ENCODE measurements around the gene CRABP2.

CRABP2 gene

DNA sequence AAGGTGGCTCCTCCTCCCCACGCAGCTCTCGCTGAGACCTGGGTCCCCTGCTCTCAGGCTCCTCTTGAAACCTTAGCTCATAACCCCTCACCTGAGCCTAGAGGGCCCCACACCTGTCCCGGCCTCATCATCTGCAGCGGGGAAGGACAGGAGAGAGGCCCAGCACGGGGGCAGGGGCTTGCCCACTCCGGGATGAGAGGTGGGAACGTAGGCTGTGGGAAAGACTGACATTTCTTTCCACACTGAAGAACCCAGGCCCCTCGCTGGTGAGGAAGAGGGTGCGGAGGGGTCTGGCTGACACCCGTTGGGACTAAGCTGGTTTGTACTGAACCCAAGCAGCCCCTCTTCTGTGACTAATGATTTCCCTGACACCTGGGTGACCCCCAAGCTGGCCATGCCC lies 14.2 kb downstream of the CRABP2 start:
- DNase-seq (ENCODE audit: low read depth in 2 of 2), result no peak

DNA sequence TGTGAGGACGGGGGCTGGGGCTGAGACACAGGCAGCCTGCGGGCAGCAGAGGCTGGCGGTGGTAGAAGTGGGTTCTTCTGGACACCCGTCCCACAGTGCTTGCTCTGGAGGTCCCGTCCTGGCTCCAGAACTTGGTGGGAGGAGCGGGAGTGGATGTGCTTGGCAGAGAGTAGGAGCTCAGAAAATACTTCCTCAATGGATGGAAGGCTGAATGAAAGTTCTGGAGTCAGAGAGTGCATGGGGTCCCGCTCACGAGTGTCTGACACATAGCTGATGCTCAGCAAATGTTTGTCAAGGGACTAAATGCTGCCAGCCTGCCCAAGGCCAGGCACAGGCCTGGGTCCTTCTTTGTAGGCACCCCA lies 14.7 kb downstream of the CRABP2 start:
- no peak for DNase-seq (ENCODE audit: low read depth in 2 of 2)

DNA sequence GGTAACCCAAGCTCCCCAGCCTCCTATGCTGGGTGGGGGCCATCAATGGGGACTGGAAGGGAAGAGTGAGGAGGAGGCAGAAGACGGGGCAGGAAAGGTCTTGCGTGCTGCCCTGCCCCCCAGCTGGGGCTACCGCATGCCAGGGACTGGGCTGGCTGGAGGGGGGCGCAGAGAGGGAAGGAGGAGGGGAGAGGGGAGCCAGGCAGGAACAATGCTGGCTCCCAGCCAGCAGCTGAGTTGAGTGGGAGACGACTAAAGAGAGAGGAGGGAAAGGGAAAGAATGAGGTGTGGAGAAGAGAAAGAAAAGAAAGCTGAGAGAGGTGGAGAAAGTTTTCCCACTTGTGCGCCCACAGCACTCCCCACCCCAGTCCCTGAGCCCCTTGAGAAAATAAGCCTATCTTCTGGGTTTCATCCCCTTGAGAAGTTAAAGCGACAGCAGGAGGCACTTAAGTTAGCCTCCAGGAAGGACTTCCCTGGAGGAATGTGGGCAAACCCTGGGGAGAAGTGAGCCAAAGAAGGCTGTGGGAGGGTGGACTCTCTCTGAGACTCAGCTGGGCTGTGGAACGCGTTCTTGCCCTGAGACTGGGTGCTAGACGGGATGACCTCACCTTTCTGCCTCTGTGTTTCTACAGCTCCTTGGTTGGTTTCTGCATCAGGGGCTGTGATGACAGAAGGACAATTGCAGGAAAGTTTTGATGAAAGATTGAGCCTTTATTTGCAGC lies 15.3 kb downstream of the CRABP2 start:
- DNase-seq (ENCODE audit: low read depth in 2 of 2), result no peak

DNA sequence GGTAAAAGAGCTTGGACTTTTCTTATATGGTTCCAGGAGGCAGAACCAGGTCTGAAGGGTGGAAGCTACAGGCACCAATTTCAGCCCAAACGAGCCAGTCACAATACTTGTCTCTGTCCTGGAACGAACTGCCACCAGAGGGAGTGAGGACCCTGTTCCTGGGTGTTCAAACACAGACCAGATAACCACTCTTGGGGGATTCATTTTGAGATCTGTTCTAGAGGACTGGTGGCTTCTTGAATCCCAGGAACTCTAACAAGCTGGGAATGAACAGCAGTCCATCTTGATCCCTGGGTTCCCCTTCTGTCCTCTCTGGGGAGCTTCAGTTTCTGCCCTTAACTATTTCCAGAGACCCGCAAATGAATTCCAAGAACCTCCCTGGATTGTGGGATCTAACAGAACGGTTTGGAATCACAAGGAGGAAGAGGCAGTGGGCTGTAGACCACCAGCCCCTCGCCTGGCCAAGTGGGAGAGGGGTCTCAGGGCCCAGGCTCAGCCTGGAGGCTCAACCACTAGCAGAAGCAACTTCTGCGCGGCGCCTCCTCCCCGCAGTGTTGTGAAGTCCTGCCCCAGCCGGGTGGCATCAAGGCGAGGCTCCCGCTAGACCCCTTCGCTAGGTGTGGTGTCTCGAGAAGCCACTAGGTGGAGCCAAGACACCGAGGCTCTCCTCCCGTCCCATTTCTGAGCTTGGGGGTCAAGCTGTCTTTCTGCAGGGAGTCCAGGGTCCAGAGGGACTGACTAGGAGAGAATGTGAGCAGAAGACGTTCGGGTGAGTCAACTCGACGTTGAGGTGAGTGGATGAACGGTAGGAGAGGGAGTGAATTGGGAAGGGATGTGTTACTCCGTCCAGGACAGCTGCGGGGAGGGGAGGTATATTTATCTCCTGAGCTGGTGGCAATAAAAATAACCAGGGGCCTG lies 16.1 kb downstream of the CRABP2 start:
- peak; percentile 62 to 70 for DNase-seq (ENCODE audit: low read depth in 2 of 2)

DNA sequence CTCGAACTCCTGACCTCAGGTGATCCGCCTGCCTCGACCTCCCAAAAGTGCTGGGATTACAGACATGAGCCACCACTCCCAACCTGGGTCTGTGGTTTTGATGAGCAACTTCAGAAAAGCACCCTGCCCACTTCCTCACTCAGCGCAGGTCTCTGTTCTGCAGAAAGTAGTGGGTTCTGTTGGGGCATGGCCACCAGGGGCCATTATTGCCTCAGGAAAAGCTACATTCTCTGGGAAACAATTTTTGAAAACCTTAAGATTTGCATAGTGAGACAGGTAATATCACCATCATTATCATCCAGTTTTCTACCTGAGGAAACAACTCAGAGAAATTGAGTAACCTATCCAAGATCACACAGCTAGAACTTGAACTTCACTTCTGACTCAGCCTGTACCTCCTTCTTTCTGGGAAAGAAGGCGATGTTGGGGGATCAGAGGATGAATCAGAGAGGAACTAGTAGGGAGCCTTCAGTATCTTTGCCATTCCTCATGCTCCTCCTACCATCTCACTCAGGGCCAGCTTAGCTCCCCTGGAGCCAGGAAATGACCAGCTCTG lies 21.1 kb downstream of the CRABP2 start:
- DNase-seq (ENCODE audit: low read depth in 2 of 2), result no peak

DNA sequence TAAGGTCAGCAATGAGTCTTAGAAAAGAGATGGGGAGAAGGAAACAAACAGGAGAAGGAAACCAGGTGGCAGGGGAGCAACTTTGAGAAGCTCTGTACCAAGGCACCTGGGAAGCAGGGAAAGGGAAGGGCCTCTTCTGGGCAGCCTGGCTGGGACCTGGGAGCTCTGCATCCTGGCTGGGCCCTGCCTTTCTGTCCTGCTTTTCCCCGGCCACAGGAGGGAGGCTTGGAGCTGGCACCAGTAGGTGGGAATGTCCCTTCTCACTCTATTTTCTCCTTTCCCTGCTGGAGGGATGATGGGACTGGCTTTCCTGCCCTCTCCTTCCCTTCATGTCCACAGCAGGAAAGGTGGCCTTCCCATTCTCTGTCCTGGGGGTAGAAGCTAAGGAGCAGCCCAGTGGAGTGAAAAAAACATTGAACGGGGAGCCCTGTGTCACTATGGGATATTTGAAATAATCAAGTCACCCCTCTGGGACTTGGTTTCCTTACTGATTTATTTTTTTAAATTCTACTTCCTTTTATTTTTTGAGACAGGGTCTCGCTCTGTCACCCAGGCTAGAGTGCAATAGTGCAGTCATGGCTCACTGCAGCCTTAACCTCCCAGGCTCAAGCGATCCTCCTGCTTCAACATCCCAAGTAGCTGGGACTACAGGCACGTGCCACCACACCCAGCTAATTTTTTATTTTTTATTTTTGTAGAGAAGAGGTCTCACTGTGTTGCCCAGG lies 23.1 kb downstream of the CRABP2 start:
- no peak for DNase-seq (ENCODE audit: low read depth in 2 of 2)

DNA sequence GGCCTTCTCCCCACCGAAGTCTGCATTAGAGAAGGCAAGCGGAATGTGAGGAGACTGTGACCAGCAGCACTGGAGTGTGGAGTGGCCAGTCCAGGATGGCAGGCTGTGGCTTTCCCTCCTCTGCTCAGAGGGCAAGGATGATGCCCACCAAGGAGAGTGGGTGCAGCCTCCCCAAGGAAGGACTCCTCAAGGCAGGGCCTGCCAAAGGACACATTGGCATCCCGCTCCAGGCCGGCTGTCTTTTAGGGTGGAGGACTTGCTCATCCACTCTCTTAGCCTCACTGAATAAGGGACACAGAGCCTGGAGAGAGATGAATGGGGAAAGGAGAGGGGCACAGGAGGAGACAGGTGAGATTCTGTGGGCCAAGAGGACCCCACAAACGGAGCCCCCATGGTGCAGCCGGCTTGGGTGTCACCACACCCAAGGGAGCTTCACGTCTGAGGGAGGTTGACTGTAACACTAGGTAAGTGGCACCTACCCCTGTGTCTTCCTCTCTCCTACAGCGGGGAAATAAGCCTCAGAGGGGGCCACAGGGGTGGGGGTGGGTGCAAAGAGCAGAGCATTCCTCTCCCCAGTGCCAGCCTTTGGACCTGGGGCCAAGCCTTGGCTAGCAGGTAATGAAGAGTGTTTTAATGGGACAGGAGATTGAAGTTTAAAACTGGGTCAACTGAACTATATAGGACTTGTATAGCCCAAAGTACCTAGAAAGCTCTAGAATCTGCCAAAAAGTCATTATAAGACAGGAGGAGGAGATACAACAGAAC lies 24.0 kb downstream of the CRABP2 start:
- no peak for DNase-seq (ENCODE audit: low read depth in 2 of 2)

DNA sequence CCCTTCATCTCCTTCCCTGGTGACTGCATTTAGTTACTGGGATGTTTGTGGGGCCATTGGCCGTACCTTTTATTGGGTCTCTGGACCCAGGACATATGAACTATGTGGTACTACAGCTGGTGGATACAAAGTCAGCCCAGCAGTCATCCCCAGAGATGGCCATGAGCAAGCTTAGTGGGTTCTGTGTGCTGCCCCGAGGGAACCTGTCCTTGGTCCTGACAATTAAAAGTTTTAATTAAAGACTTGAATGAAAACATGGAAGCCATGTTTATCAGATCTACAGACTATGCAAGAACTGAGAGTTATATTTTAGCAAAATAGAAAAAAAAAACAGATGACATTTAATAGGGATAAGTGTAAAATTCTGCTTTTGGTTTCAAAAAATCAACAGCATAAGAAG lies 25.3 kb downstream of the CRABP2 start:
- no peak for DNase-seq (ENCODE audit: low read depth in 2 of 2)

DNA sequence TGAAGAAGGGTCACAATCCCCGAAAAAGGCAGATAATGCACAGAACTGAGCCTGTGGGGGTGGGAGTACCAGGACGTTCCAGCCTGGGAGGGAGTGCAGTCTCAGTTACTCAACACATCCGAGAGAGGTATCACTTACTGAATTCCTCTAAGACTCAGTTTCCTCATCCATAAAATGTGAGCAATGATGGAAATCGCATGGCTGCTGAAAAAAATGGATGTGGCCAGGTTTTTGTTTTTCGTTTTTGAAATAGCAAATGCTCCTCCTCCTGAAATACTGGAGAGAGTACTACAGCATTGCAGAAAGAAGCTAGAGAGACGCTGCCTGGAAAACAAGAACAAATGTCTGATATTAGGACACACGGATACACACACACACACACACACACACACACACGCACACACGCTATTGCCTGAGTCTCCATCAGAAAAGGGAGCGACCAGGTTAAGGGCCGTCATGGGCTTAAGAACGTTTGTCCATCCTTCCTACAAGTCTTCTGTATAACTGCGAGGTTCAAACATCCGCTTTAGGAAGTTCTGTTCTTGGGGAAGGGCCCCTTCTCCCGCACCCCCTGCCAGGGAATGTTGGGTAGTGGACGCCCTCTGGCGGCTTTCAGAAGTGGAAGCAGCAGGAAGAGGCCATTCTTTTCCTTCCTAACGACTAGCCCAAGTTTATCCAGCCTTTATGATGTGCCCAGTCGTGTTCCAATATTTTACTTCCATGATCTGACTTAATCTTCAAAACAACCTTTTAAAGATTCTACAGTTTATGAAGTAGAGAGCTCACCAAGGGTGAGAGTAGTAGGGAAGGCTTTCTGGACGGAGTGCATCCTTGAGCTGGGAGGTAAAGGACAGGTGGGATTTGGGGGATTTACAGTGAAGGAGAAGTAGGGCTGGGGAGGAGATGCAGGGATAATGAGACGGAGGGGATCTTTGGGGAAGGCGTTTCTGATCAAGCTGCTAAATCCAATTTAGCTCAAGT lies 27.5 kb downstream of the CRABP2 start:
- DNase-seq (ENCODE audit: low read depth in 2 of 2), result peak in 1 of 2 experiments; percentile 62

DNA sequence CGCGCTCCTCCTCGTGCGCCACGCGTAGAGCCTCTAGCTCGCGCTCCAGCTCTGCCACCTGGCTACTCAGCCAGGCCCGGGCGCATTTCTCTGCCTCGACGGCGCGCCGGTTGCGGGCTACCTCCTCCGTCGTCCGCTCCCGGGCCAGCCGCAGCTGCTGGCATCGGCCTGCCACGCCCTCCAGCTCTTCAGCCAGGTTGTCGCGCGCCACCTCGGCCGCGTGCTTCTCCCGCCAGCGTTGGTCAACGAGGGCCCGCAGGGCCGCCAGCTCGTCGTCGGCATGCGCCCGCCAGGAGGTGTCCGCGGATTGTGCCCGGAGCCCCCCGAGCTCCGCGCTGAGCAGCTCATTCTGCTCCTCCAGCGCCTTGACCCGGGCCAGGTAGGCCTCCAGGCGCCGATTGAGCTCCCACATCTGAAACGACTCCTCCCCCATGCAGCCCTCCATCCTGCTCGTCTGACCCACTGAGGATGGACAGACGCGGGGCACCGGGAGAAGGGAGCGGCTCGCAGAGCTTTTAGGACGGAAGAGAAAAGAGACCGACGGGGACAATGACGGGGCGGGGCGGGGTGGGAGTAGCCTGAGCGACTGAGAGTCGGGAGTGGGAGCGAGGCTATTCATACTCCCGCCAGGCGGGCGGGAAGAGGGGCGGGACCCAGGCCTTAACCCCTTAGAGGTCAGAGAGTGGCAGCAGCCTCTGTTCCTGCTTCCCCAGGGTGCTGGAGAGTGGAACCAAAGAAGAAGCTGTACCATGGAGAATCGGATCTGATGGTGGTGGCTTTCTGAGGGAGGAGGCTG lies 28.4 kb downstream of the CRABP2 start, which contains the start of gene NES:
Gene NES, minus strand, starts transcription at position 588 of the 796 bp plus-strand sequence. Its CDS starts 143 bp downstream, at position 445.
- no peak for DNase-seq (ENCODE audit: low read depth in 2 of 2)

DNA sequence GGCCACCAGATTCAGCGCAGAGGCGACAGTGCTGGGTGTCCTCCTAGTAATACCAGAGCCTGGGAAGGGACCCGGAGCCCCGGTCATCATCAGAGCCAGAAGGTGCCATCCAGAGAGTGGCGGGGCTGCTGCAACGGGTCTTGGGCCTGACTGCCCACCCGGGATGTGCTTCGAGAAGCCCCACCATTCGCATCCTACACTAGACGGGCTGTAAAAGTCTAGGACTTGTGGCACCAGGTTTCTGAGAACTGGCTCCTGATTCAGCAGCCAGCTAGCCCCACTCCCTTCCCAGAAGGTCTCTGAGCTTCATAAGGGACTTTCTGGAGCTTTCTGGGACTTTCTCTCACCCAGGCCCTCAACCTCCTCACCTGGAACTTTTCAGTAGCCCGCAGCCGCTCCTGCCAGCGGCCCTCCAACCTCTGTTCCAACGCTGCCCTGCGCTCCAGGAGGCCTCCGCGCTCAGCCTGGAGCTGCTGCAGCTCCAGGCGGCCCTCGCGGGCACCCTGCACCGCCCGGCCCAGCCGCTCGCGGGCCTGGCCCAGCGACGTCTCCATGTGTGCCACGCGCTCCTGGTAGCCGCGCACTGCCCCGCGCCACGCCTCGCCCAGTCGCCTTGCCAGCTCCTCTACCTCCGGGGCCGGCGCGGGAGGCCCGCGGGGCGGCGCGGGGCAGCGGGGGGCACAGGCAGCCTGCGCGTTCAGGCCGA lies 29.1 kb downstream of the CRABP2 start:
- no peak for DNase-seq (ENCODE audit: low read depth in 2 of 2)

DNA sequence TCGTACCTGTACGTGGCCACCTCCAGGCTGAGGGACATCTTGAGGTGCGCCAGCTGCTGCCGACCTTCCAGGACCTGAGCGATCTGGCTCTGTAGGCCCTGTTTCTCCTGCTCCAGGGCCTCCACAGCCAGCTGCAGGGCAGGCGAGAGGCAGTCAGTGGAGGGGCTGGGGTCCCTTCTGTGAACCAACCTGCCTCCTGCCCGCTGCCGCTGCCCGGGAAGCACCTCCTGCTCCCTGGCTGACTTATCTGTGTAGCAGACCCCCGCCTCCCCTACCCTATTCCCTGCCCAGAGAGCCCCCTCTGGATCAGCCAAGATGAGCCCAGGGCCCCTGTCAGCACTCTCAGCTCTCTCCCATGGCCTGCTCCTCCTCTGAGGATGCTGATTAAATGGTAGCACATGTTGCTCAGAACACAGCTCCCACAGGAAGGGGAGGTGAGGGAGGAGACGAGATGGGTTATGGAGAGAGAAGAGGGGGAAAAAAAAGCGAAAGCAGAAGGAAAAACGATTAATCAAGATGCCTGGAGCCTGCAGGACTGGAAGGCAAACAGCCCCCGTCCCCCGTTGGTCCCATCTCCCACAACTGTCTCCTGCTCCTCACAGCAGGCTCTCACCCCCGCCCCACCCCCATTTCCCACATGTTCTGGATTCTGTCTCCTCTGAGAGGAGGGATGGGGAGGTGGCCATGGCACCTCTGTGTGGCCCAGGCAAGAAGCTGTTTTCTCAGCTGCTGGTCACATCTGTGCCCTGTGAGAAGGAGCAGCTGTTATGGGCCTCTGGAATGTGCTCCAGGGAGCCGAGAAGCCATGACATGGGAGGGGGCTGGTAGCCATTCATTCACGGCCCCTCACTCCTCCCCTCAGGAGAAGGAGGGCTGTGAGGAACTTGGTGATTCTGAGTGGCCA lies 29.9 kb downstream of the CRABP2 start:
- DNase-seq (ENCODE audit: low read depth in 2 of 2), result no peak

DNA sequence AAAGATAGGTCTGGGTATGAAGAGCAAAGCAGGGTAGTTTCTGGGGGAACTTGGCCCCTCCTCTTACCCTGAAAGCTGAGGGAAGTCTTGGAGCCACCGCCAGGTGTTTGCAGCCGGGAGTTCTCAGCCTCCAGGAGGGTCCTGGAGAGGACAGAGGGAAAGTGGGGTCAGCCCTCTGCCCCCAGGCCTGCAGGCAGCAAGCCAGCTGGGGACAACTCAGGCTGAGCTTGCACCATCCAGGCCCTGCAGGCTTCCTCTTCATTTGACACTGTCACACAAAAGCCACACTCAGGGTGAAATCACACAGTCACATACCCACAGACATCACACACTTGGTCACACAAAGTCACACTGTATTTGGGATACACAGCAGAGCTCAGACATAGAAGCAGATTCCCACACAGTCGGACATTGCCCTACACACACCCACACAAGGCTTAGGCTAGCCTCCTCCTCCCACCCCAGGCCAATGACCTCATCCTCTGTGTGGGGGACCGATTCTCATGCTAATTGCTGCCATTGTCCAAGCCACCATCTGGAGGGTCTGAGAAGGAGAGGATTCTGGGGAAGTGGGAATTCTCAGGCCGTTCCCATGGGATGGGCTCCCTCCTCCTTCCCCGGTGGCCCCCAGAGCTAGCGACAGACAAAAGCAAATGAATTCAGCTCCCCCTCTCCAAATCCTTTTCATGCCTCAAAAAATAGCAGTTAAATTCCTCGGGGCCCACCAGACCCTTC lies 31.8 kb downstream of the CRABP2 start:
- no peak for DNase-seq (ENCODE audit: low read depth in 2 of 2)

DNA sequence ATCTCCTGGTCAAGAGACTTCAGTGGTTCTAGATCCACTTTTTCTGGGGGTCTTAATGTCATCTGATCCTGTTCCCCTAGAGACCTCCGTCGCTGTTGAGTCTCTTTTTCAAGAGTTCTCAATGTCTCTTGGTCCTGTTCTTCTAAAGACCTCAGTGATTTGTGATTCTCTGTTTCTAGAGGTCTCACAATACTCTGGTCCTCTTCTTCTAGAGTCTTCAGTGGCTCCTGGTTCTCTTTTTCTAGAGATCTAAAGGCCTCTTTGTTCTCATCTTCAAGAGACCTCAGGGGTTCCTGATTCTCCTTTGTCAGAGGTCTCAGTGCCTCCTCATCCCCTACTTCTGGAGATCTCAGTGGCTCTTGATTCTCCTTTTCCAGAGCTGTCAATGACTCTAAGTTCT lies 33.6 kb downstream of the CRABP2 start:
- DNase-seq (ENCODE audit: low read depth in 2 of 2), result no peak

DNA sequence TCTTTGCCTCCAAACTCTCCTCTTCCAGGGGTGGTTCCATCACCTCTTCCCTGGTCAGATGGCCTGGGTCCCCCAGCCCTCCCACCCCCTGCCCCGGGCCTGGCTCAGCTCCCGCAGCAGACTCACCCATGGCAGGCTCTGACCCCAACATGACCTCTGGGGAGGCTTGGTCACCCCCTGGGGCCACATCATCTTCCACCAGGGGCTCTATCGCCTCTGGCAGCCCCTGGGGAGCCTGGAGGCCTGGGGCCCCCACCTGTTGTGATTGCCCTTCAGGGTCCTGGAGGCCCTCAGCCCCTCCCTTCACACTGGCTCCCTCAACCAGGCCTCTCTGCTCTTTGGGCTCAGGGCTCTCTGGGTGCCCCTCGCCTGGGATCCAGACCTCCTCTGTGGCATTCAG lies 34.6 kb downstream of the CRABP2 start:
- DNase-seq (ENCODE audit: low read depth in 2 of 2), result no peak

DNA sequence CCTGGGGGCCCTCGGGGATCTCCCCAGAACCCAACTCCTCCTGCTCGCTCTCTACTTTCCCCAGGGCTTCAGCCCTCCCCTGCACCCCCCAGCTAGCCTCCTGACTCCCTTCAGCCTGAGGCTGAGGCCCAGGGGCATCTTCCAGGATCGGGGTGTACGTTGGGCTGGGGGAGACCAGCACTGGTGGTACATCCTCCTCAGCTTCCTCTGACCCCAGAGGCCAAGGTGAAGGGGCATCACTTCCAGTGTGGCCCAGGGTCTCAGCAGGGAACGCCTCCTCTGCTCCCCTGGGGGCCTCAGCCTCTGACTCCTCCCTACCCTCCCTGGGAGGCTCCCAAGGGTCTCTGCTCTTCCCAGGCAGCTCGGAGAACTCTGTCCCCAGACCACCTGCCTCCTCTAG lies 35.0 kb downstream of the CRABP2 start:
- no peak for DNase-seq (ENCODE audit: low read depth in 2 of 2)

DNA sequence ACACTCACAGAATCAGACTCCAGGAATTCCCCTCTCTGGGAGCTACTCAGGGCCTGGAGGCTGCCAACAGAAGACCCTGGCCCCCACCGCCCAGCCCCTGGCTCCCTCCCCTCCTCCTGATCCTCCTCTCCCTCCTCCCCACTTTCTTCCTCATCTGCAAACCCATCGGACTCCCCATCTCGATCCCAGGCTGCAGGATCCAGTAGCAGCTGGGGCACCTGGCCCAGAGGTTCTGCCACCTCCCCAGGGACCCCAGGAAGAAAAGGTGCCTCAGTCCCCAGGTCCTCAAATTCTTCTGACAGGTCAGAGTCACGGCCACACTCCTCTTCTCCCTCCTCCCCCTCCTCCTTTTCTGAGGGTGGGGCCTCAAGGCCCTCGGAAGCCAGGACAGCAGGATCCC lies 35.6 kb downstream of the CRABP2 start:
- DNase-seq (ENCODE audit: low read depth in 2 of 2), result no peak
